Right hindlimb (tissue), 1 donor: ENCODE measurements around the gene KRT85.
"Not testable (repeated sequence)": the region's sequence is repeated elsewhere in the genome, so short reads cannot be mapped to it uniquely, and the experiment has no call there.

Source experiments
- DNase-seq: peaks from one replicate; pipeline ENCODE4 v3.0.0-alpha.2; 2018

The KRT85 gene

GRCh38 chr12:52366738-52367485 is at the start of gene KRT85:
Gene KRT85 (minus strand): TSS chr12:52367481. CDS start chr12:52367405, 76 bp downstream.
- DNase-seq: no peak

- no peak for DNase-seq
Measured at GRCh38 chr12:52416795-52417194, 49.5 kb upstream of the KRT85 start.

- peak; percentile 24 for DNase-seq
Measured at GRCh38 chr12:52415870-52416750, 48.8 kb upstream of the KRT85 start.

GRCh38 chr12:52414936-52415335 is 47.7 kb upstream of the KRT85 start:
- DNase-seq: no peak

GRCh38 chr12:52413782-52414345 is 46.6 kb upstream of the KRT85 start:
- no peak for DNase-seq

- DNase-seq: no peak
Measured at GRCh38 chr12:52413202-52413601, 45.9 kb upstream of the KRT85 start.

- no peak for DNase-seq
Measured at GRCh38 chr12:52411815-52412214, 44.5 kb upstream of the KRT85 start.

- DNase-seq: not testable (repeated sequence)
Measured at GRCh38 chr12:52410589-52411248, 43.4 kb upstream of the KRT85 start.

- DNase-seq: no peak
Measured at GRCh38 chr12:52407918-52408317, 40.6 kb upstream of the KRT85 start.

- DNase-seq: no peak
Measured at GRCh38 chr12:52405922-52406385, 38.7 kb upstream of the KRT85 start, which contains the start of gene KRT82. Gene KRT82 (minus strand): TSS chr12:52406335. CDS start chr12:52406277, 58 bp downstream.

- no peak for DNase-seq
Measured at GRCh38 chr12:52404951-52405350, 37.7 kb upstream of the KRT85 start.

GRCh38 chr12:52403561-52403960 is 36.3 kb upstream of the KRT85 start:
- DNase-seq: no peak

GRCh38 chr12:52402873-52403540 is 35.7 kb upstream of the KRT85 start:
- DNase-seq: no peak

- DNase-seq: no peak
Measured at GRCh38 chr12:52402377-52402776, 35.1 kb upstream of the KRT85 start.

GRCh38 chr12:52401926-52402325 is 34.6 kb upstream of the KRT85 start:
- no peak for DNase-seq

GRCh38 chr12:52401526-52401925 is 34.2 kb upstream of the KRT85 start:
- no peak for DNase-seq

- no peak for DNase-seq
Measured at GRCh38 chr12:52400906-52401305, 33.6 kb upstream of the KRT85 start.

GRCh38 chr12:52399756-52400155 is 32.5 kb upstream of the KRT85 start:
- no peak for DNase-seq

- no peak for DNase-seq
Measured at GRCh38 chr12:52398176-52398575, 30.9 kb upstream of the KRT85 start.

GRCh38 chr12:52396656-52397055 is 29.4 kb upstream of the KRT85 start:
- no peak for DNase-seq

GRCh38 chr12:52395761-52396434 is 28.6 kb upstream of the KRT85 start:
- DNase-seq: no peak
